SU-DHL-6 (cell line): ENCODE results near the gene USP14.

Experiments
- CTCF ChIP-seq: fragments of 200-600 bp; sonication (generic); IDR thresholded peaks from one replicate; pipeline ENCODE4 v1.5.1; 2017; ENCODE audit warnings: antibody characterized with exemption, mild to moderate bottlenecking, low read length, moderate library complexity; ENCODE audit not compliant: insufficient read depth, poor library complexity, severe bottlenecking
- EZH2phosphoT487 ChIP-seq: fragments of 200-600 bp; sonication (generic), shearing (Covaris generic); conservative IDR thresholded peaks from 2 replicates; pipeline ENCODE4 v1.6.1; 2018; ENCODE audit warnings: mild to moderate bottlenecking, antibody characterized with exemption, low read length, moderate library complexity, mixed read lengths

- TF ChIP-seq CTCF = no peak
- TF ChIP-seq EZH2phosphoT487 = no peak
These were observed 14.0 kb downstream of the USP14 start for GRCh38 chr18:172361-172760.
